Esophagus mucosa (tissue), 1 donor: ENCODE measurements around the gene ATP13A2. TPM values are rescaled to one million over a fixed set of nuclear protein-coding genes. Genes with fewer than 3 reads are reported as not detected.
A peak's percentile ranks its signal among the peaks of the same experiment; 100 is the strongest.
"Not testable (repeated sequence)": the region's sequence is repeated elsewhere in the genome, so short reads cannot be mapped to it uniquely, and the experiment has no call there.

ENCODE experiments used
- ATAC-seq: fragments of 200-7000 bp; cut with Tn5 transposase; one replicate; pipeline ENCODE4 v1.9.1; 2020
- total RNA-seq: library from RNA; stranded (reverse); gene quantifications from one replicate; pipeline ENCODE4 v1.2.4, GENCODE V29; 2023
- donor health status: DM: yes; HTN: yes; CAD: no.

Gene ATP13A2
- total RNA-seq, 1 donor from 2014 or later, result 21.5 TPM

GRCh38 chr1:16978139-16978538 lies 33.6 kb downstream of the ATP13A2 start:
- ATAC-seq, result peak; percentile 19

GRCh38 chr1:16977377-16977776 lies 34.4 kb downstream of the ATP13A2 start:
- no peak for ATAC-seq

- ATAC-seq, result no peak
Observed at GRCh38 chr1:16976966-16977365, 34.8 kb downstream of the ATP13A2 start.

- ATAC-seq, result no peak
Observed at GRCh38 chr1:16975838-16976237, 35.9 kb downstream of the ATP13A2 start.

- no peak for ATAC-seq
Observed at GRCh38 chr1:16975211-16975610, 36.5 kb downstream of the ATP13A2 start.

GRCh38 chr1:16973215-16973614 lies 38.5 kb downstream of the ATP13A2 start:
- no peak for ATAC-seq

- no peak for ATAC-seq
Observed at GRCh38 chr1:16972189-16972895, 39.4 kb downstream of the ATP13A2 start.

- ATAC-seq, result no peak
Observed at GRCh38 chr1:16971341-16972188, 40.2 kb downstream of the ATP13A2 start.

- no peak for ATAC-seq
Observed at GRCh38 chr1:16970132-16970910, 41.4 kb downstream of the ATP13A2 start.

GRCh38 chr1:16969651-16970050 lies 42.1 kb downstream of the ATP13A2 start:
- no peak for ATAC-seq

- no peak for ATAC-seq
Observed at GRCh38 chr1:16969057-16969611, 42.6 kb downstream of the ATP13A2 start.

GRCh38 chr1:16968372-16968771 lies 43.4 kb downstream of the ATP13A2 start:
- ATAC-seq, result no peak

GRCh38 chr1:16967962-16968361 lies 43.8 kb downstream of the ATP13A2 start:
- ATAC-seq, result no peak

- ATAC-seq, result no peak
Observed at GRCh38 chr1:16967095-16967575, 44.6 kb downstream of the ATP13A2 start.

- no peak for ATAC-seq
Observed at GRCh38 chr1:16966282-16966681, 45.4 kb downstream of the ATP13A2 start.

GRCh38 chr1:16965486-16966067 lies 46.2 kb downstream of the ATP13A2 start:
- no peak for ATAC-seq

GRCh38 chr1:16964169-16964568 lies 47.6 kb downstream of the ATP13A2 start:
- not testable (repeated sequence) for ATAC-seq

GRCh38 chr1:16961297-16962133 lies 50.2 kb downstream of the ATP13A2 start:
- no peak for ATAC-seq

- ATAC-seq, result peak; percentile 72
Observed at GRCh38 chr1:16960560-16961296, 51.0 kb downstream of the ATP13A2 start.

GRCh38 chr1:16958475-16958874 lies 53.3 kb downstream of the ATP13A2 start:
- no peak for ATAC-seq

GRCh38 chr1:16957731-16958130 lies 54.0 kb downstream of the ATP13A2 start:
- ATAC-seq, result no peak
